MV-4-11 (cell line): ENCODE results near the gene DLK2.
"Not testable (repeated sequence)": the region's sequence is repeated elsewhere in the genome, so short reads cannot be mapped to it uniquely, and the experiment has no call there.

Experiments
- DNase-seq: peaks from one replicate; lab custom pipeline; 2025; lab: John Stamatoyannopoulos, UW

Gene DLK2

GRCh38 chr6:43426928-43427405, 28.4 kb downstream of the DLK2 start:
- no peak for DNase-seq

GRCh38 chr6:43425083-43425482, 30.3 kb downstream of the DLK2 start:
- DNase-seq: not testable (repeated sequence)

DNA sequence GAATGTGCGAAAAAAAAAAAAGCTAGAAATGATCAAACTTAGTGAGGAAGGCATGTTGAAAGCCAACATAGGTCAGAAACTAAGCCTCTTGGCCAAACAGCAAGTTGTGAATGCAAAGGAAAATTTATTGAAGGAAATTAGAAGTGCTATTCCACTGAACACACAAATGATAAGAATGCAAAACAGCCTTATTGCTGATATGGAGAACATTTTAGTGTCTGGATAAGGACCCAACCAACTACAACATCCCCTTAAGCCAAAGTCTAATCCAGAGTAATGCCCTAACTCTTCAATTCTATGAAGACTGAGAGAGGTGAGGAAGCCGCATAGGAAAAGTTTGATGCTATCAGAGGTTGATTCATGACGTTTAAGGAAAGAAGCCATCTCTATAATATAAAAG, 33.5 kb downstream of the DLK2 start:
- DNase-seq: no peak

DNA sequence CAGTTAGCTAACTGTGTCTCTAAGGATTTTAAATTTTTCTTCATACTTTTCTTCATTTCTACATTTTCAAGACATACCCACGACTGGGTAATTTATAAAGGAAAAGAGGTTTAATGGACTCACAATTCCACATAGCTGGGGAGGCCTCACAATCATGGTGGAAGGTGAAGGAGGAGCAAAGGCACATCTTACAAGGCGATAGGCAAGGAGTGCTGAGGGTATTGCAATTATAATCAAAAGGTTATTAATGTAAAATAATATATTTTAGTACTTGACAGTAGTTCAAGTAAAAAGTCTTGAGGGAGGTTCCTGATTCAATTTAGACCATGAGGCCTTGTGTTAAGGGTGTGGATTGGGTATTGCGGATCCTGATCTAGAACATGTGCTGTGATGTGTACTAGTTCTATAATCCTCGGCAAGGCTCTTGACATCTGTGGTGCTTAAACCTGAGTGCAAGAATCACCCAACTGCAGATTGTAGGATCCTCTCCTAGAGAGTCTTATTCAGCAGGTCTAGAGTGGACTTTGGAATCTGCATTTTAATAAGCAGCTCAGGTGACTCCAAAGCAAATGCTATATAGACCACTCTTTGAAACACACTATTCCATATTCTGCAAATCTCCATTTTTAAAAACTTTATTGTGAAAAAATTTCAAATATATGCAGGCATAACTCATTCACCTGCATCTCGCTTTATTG, 35.2 kb downstream of the DLK2 start:
- DNase-seq: no peak

DNA sequence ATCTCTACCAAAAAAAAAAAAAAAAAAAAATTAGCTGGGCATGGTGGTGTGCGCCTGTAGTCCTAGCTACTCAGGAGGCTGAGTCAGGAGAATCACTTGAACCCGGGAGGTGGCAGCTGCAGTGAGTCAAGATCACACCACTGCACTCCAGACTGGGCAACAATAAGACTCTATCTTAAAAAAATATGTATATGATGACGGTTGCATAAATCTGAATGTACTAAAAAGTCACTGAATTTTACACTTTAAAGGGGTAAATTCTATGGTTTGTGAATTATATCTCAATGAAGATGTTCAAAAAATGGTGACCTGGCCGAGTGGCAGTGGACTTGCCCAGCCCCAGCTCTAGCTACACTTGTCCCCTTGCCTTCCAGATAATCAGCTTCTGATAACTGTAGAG, 38.4 kb downstream of the DLK2 start:
- DNase-seq: no peak

DNA sequence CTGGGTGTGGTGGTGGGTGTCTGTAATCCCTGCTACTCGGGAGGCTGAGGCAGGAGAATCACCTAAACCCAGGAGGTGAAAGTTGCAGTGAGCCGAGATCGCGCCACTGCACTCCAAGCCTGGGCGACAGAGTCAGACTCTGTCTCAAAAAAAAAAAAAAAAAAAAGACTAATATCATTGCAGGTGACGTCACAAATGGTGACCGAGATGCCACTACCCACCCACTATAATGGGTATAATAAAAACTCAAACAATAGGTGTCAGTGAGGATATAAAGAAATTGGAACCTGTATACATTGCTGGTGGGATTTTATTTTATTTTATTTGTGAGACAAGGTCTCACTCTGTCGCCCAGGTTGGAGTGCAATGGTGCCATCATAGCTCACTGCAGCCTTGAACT, 40.1 kb downstream of the DLK2 start:
- not testable (repeated sequence) for DNase-seq

DNA sequence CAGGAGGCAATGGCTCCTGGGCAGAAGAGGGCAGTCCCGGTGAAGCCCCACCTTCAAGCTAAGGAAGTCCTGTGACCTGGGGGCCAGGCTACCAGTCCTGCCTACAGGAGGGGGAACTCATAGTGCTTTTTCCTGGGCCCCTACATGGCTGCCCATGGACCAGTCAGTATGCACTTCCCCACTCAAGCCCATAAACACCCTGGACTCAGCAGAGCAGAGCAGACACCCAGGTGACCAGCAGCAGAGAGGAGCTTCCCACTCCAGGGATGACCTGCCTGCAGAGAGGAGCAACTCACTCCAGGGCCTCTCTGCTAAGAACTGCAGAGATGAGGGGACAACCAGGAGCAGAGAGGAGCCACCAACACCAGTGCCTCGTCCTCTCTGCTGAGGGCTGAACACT, 42.3 kb downstream of the DLK2 start:
- no peak for DNase-seq

DNA sequence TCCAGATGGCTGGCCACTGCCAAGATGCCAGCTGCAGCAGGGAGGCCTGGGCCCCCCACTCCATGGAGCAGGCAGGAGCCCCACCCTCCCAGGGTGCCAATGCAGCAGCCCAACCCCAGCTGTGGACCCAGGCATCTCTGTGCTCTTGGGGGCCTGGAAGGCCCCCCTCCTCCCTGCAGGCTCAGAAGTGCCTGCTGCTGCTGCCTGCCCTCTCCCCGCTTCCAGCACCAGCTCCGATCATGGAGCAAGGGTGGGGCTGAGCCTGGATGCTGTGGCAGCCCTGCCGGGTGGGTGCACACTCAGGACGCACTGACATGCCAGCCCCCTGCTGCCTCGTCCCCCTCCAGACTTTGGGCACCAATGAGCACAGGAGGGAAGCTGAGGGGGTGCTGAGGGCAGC, 42.8 kb downstream of the DLK2 start:
- DNase-seq: no peak

GRCh38 chr6:43410776-43411175, 44.6 kb downstream of the DLK2 start:
- DNase-seq: not testable (repeated sequence)

GRCh38 chr6:43408259-43408658, 47.1 kb downstream of the DLK2 start:
- DNase-seq: no peak

- DNase-seq: no peak
Measured at GRCh38 chr6:43407296-43407695, 48.1 kb downstream of the DLK2 start.

DNA sequence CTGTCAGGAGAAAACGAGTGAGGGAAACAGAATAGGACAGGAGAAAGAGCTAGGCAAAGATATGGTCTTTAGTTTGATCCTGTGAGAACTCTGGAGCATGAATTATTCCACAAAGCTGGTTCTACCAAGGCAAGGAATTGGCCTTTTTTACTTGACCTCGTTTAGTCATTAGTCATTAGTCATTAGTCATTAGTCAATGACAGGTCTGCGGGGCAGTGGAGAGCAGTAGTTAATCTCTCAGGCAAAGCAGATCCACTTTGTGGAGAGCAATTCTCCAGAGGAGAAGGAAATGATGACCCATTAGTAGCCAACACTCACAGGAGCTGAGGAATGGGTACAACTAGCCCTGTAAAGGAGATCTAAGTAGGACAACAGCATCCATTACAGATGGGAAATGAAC, 50.0 kb downstream of the DLK2 start:
- no peak for DNase-seq

- no peak for DNase-seq
Measured at GRCh38 chr6:43402820-43403219, 52.5 kb downstream of the DLK2 start.

- no peak for DNase-seq
Measured at GRCh38 chr6:43401730-43402129, 53.6 kb downstream of the DLK2 start.
